Ovary (tissue), 9 donors: ENCODE results near the gene PLVAP. TPM values are rescaled to one million over a fixed set of nuclear protein-coding genes. Genes with fewer than 3 reads are reported as not detected.
A peak's percentile ranks its signal among the peaks of the same experiment; 100 is the strongest.

Source experiments
- DNase-seq, 5 donors: peaks; one replicate each; pipeline ENCODE4 v3.0.0-alpha.2; 2019 to 2020
- H3K27ac ChIP-seq, 2 donors: fragments of 200-600 bp; one replicate each; pipeline versions ENCODE4 v1.5.1 to v1.8.0; 2019 to 2022
- H3K27me3 ChIP-seq: fragments of 200-600 bp; one replicate; pipeline ENCODE4 v1.8.0; 2022
- H3K36me3 ChIP-seq: fragments of 200-600 bp; sonication (generic); one replicate; pipeline ENCODE4 v1.5.1; 2019
- H3K4me1 ChIP-seq: one replicate; pipeline ENCODE4 v1.8.1; 2013; ENCODE audit warnings: mild to moderate bottlenecking, moderate library complexity; ENCODE audit not compliant: insufficient read depth
- H3K4me3 ChIP-seq: fragments of 200-600 bp; sonication (generic); one replicate; pipeline ENCODE4 v1.5.1; 2017
- H3K9me3 ChIP-seq, 2 donors: fragments of 200-600 bp in 1 of 2; sonication (generic) in 1 of 2; one replicate each; pipeline versions ENCODE4 v1.5.1 to v1.8.1; 2013 to 2019; ENCODE audit warnings: mild to moderate bottlenecking in 1 of 2, moderate library complexity in 1 of 2
- CTCF ChIP-seq, 3 donors: fragments of 450-650 bp in 2 of 3; fragments of 200-600 bp in 1 of 3; IDR thresholded peaks; one replicate each; pipeline versions ENCODE4 v1.5.1 to v1.8.0; 2016 to 2022; ENCODE audit warnings: antibody characterized with exemption in 3 of 3, mild to moderate bottlenecking in 1 of 3
- EP300 ChIP-seq: sonication (generic); formaldehyde crosslinking; IDR thresholded peaks from one replicate; pipeline ENCODE4 v1.6.1; 2017; ENCODE audit warnings: antibody characterized with exemption
- POLR2A ChIP-seq: fragments of 450-650 bp; IDR thresholded peaks from one replicate; pipeline ENCODE4 v1.6.1; 2017; ENCODE audit warnings: antibody characterized with exemption, mild to moderate bottlenecking, moderate library complexity
- WGBS, 3 donors: extraction: QIAGEN DNeasy Blood & Tissue Kit in 1 of 3; methylation state at CpG; one replicate each; pipeline versions ENCODE4 v1.1.5 to v1.1.7; 2013 to 2017; 5-methylcytosine and 5-hydroxymethylcytosine counted together
- intact Hi-C, 4 donors: fragments of 100-400 bp; cut with DNase I; formaldehyde crosslinking; loops; one replicate each; pipeline versions ENCODE4 v1.11.0 to v1.15.1; 2022 to 2023
- polyA plus RNA-seq, 2 donors: library from polyadenylated mRNA; stranded (reverse); fragments of 200-250 nt in 1 of 2; fragments of 350-450 nt in 1 of 2; fragmentation: Illumina TruSeq in 1 of 2; extraction: RNeasy Lipid Tissue Mini Kit (QIAGEN cat#74804) in 1 of 2; gene quantifications; one replicate each; pipeline ENCODE4 v1.2.3, GENCODE V29; 2013 to 2014
- total RNA-seq, 7 donors: library from RNA; depleted of rRNA in 2 of 7; stranded (reverse); fragments of >200 nt in 2 of 7; fragmentation: NEBNext Ultra II Directional in 3 of 7; extraction: Animal tissue kit (Norgen Biotek cat#: 25700) in 3 of 7; gene quantifications; one replicate each; pipeline versions ENCODE4 v1.1.0 to v1.2.4, GENCODE V29; 2016 to 2023
- donor health status: DM: no; HTN: no; CAD: no; lungs with moderate emphysema.
- donor health status: DM: no; HTN: no; CAD: no.
- donor health status: Bipolar disorder and iron deficiency.
- donor health status: DM: yes; HTN: yes; CAD: no.
- donor health status: DM: no; HTN: no; CAD: no.
- donor health status: DM: yes; HTN: yes; CAD: no.

Gene PLVAP
- total and polyA plus RNA-seq, 9 donors = 2.0 to 22.7 (median 8.3) TPM

- DNase-seq = peak; percentile 83 to 90 (median 85)
- 5 to 21% (median 15%) methylated on average over 51 to 64 of the region's 64 CpGs for WGBS, 3 donors
- no peak overlapping the region for H3K27ac ChIP-seq
These were observed 49.3 kb downstream of the PLVAP start for GRCh38 chr19:17327654-17328516.

GRCh38 chr19:17327068-17327653, 50.0 kb downstream of the PLVAP start:
- WGBS, 3 donors = 63 to 78% (median 66%) methylated on average over 14 to 27 of the region's 27 CpGs
- no peak for DNase-seq
- Histone ChIP-seq H3K36me3 (no peaks in the 10 kb centered on the region), H3K4me1 (peaks cover 4% of the 10 kb centered on the region), H3K27ac (no peak overlapping the region), H3K27me3 (no peaks in the 10 kb centered on the region), H3K4me3 (no peak overlapping the region), H3K9me3 (no peaks in the 10 kb centered on the region)
- TF ChIP-seq EP300 (no peak), POLR2A (no peak), CTCF (IDR thresholded peaks at IDR 0.05) (no peak)
- intact Hi-C loops = no loop called here

More at GRCh38 chr19:17327654-17328516, 49.3 kb downstream of the PLVAP start:
- peaks cover 4% of the 10 kb centered on the region for H3K4me1 ChIP-seq
- no peaks in the 10 kb centered on the region for H3K27me3 ChIP-seq
- H3K9me3 ChIP-seq = no peaks in the 10 kb centered on the region
- no peak for TF ChIP-seq POLR2A
- no peak for TF ChIP-seq EP300
- TF ChIP-seq CTCF (IDR thresholded peaks at IDR 0.05) = peak in 2 of 3 donors; percentile 59 to 67
- peak overlapping the region; percentile 40 for H3K4me3 ChIP-seq
- H3K36me3 ChIP-seq = no peaks in the 10 kb centered on the region
- intact Hi-C loops = no loop called here

GRCh38 chr19:17326595-17326966, 50.6 kb downstream of the PLVAP start:
- Histone ChIP-seq H3K36me3 (no peaks in the 10 kb centered on the region), H3K27ac (no peak overlapping the region), H3K4me3 (no peak overlapping the region), H3K4me1 (peaks cover 4% of the 10 kb centered on the region), H3K27me3 (no peaks in the 10 kb centered on the region), H3K9me3 (no peaks in the 10 kb centered on the region)
- TF ChIP-seq EP300 (no peak), CTCF (IDR thresholded peaks at IDR 0.05) (no peak), POLR2A (no peak)
- intact Hi-C loops = no loop called here
- DNase-seq = no peak
- 81 to 85% (median 85%) methylated on average over 11 of the region's 11 CpGs for WGBS, 3 donors

- Histone ChIP-seq H3K9me3 (no peaks in the 10 kb centered on the region), H3K4me3 (no peak overlapping the region), H3K27me3 (no peaks in the 10 kb centered on the region), H3K27ac (no peak overlapping the region), H3K36me3 (no peaks in the 10 kb centered on the region), H3K4me1 (peaks cover 4% of the 10 kb centered on the region)
- intact Hi-C loops = no loop called here
- no peak for DNase-seq
- TF ChIP-seq POLR2A (no peak), EP300 (no peak), CTCF (IDR thresholded peaks at IDR 0.05) (no peak)
- 84 to 89% (median 88%) methylated on average over 17 of the region's 17 CpGs for WGBS, 3 donors
These were observed 51.1 kb downstream of the PLVAP start for GRCh38 chr19:17325881-17326594.
